GM19438 (cell line): Measurements from ENCODE around the gene PCDH7.

Experiments
- ATAC-seq: cut with Tn5 transposase; IDR thresholded peaks from one replicate; pipeline ENCODE4 v1.9.1; 2021; ENCODE audit warnings: low read depth; ENCODE audit not compliant: unreplicated experiment

Gene PCDH7

GRCh38 chr4:30724247-30724646 lies 4.1 kb downstream of the PCDH7 start:
- no peak for ATAC-seq

GRCh38 chr4:30725562-30725961 lies 5.4 kb downstream of the PCDH7 start:
- ATAC-seq = no peak

GRCh38 chr4:30726090-30726675 lies 6.0 kb downstream of the PCDH7 start:
- ATAC-seq = no peak

- no peak for ATAC-seq
Measured at GRCh38 chr4:30727409-30727808, 7.2 kb downstream of the PCDH7 start.

GRCh38 chr4:30728311-30728710 lies 8.1 kb downstream of the PCDH7 start:
- ATAC-seq = no peak

GRCh38 chr4:30743897-30744296 lies 23.7 kb downstream of the PCDH7 start:
- ATAC-seq = no peak

- ATAC-seq = no peak
Measured at GRCh38 chr4:30744386-30744785, 24.2 kb downstream of the PCDH7 start.

- no peak for ATAC-seq
Measured at GRCh38 chr4:30744957-30745640, 24.9 kb downstream of the PCDH7 start.

GRCh38 chr4:30746735-30747134 lies 26.6 kb downstream of the PCDH7 start:
- no peak for ATAC-seq

GRCh38 chr4:30753316-30753715 lies 33.1 kb downstream of the PCDH7 start:
- no peak for ATAC-seq

GRCh38 chr4:30754021-30754420 lies 33.9 kb downstream of the PCDH7 start:
- ATAC-seq = no peak

- ATAC-seq = no peak
Measured at GRCh38 chr4:30755346-30755745, 35.2 kb downstream of the PCDH7 start.

- no peak for ATAC-seq
Measured at GRCh38 chr4:30756553-30756952, 36.4 kb downstream of the PCDH7 start.

- no peak for ATAC-seq
Measured at GRCh38 chr4:30757357-30757756, 37.2 kb downstream of the PCDH7 start.

GRCh38 chr4:30760551-30760950 lies 40.4 kb downstream of the PCDH7 start:
- no peak for ATAC-seq

GRCh38 chr4:30763321-30763727 lies 43.2 kb downstream of the PCDH7 start:
- ATAC-seq = no peak

GRCh38 chr4:30765022-30765421 lies 44.9 kb downstream of the PCDH7 start:
- no peak for ATAC-seq

- no peak for ATAC-seq
Measured at GRCh38 chr4:30767147-30767845, 47.1 kb downstream of the PCDH7 start.

GRCh38 chr4:30768277-30768676 lies 48.1 kb downstream of the PCDH7 start:
- ATAC-seq = no peak

GRCh38 chr4:30769093-30769492 lies 48.9 kb downstream of the PCDH7 start:
- no peak for ATAC-seq

GRCh38 chr4:30770049-30770549 lies 49.9 kb downstream of the PCDH7 start:
- no peak for ATAC-seq

GRCh38 chr4:30770812-30771211 lies 50.6 kb downstream of the PCDH7 start:
- no peak for ATAC-seq
